Stomach (tissue), 9 donors: ENCODE measurements around the gene RHBDF1. TPM values are rescaled to one million over a fixed set of nuclear protein-coding genes. Genes with fewer than 3 reads are reported as not detected.

Experiments
- DNase-seq, 2 donors: peaks; one replicate each; pipeline versions ENCODE4 v3.0.0 to v3.0.0-alpha.2; 2013 to 2019
- H3K27ac ChIP-seq, 5 donors: fragments of 200-600 bp in 4 of 5; sonication (generic) in 4 of 5; one replicate each; pipeline ENCODE4 v1.5.1; 2013 to 2019; ENCODE audit warnings: mild to moderate bottlenecking in 1 of 5, moderate library complexity in 1 of 5
- H3K27me3 ChIP-seq, 3 donors: fragments of 200-600 bp; sonication (generic); one replicate each; pipeline ENCODE4 v1.5.1; 2017 to 2019; ENCODE audit warnings: mixed run types in 1 of 3
- H3K36me3 ChIP-seq, 4 donors: fragments of 200-600 bp; sonication (generic); 1 replicate in 3 of 4; 2 replicates in 1 of 4; pipeline ENCODE4 v1.5.1; 2016 to 2019
- H3K4me1 ChIP-seq, 4 donors: fragments of 200-600 bp; sonication (generic); one replicate each; pipeline ENCODE4 v1.5.1; 2016 to 2019
- H3K4me3 ChIP-seq, 4 donors: fragments of 200-600 bp; sonication (generic) in 3 of 4; one replicate each; pipeline ENCODE4 v1.5.1; 2016 to 2019; ENCODE audit warnings: mild to moderate bottlenecking in 1 of 4
- H3K9me3 ChIP-seq, 4 donors: fragments of 200-600 bp; sonication (generic); one replicate each; pipeline ENCODE4 v1.5.1; 2016 to 2019
- CTCF ChIP-seq, 7 experiments: fragments of 450-650 bp in 4 of 7; fragments of 200-600 bp in 3 of 7; sonication (generic) in 3 of 7; IDR thresholded peaks; one replicate each; pipeline ENCODE4 v1.5.1; 2016 to 2019; ENCODE audit warnings: antibody characterized with exemption in 7 of 7, control low read depth in 2 of 7, mild to moderate bottlenecking in 1 of 7
- EP300 ChIP-seq: sonication (generic); formaldehyde crosslinking; IDR thresholded peaks from one replicate; pipeline ENCODE4 v1.6.1; 2017; ENCODE audit warnings: antibody characterized with exemption
- POLR2A ChIP-seq, 4 donors: fragments of 450-650 bp; IDR thresholded peaks; one replicate each; pipeline ENCODE4 v1.6.1; 2016; ENCODE audit warnings: antibody characterized with exemption in 4 of 4, control low read depth in 2 of 4, mild to moderate bottlenecking in 1 of 4, moderate library complexity in 1 of 4
- POLR2AphosphoS5 ChIP-seq, 3 donors: sonication (generic); formaldehyde crosslinking; IDR thresholded peaks; one replicate each; pipeline ENCODE4 v1.6.1; 2016; ENCODE audit warnings: antibody characterized with exemption in 3 of 3
- WGBS, 5 donors: extraction: QIAGEN DNeasy Blood & Tissue Kit in 3 of 5; methylation state at CpG; one replicate each; pipeline versions ENCODE4 v1.1.5 to v1.1.7; 2013 to 2018; 5-methylcytosine and 5-hydroxymethylcytosine counted together
- intact Hi-C: fragments of 100-400 bp; cut with DNase I; formaldehyde crosslinking; loops from one replicate; pipeline ENCODE4 v1.15.1; 2023; ENCODE audit warnings: low total_unique reads
- polyA plus RNA-seq, 3 donors: library from polyadenylated mRNA; stranded (reverse); fragments of 200-250 nt; gene quantifications; one replicate each; pipeline ENCODE4 v1.2.3, GENCODE V29; 2013
- total RNA-seq, 5 donors: library from RNA; depleted of rRNA; stranded (reverse); fragments of >200 nt; gene quantifications; one replicate each; pipeline versions ENCODE4 v1.1.0 to v1.2.3, GENCODE V29; 2014 to 2016
- donor health status: healthy with polysubstance abuse.
- donor health status: Bipolar disorder and iron deficiency.
- donor health status: healthy.

RHBDF1 gene
- total and polyA plus RNA-seq, 8 donors, result 10.2 to 185 (median 28.9) TPM

DNA sequence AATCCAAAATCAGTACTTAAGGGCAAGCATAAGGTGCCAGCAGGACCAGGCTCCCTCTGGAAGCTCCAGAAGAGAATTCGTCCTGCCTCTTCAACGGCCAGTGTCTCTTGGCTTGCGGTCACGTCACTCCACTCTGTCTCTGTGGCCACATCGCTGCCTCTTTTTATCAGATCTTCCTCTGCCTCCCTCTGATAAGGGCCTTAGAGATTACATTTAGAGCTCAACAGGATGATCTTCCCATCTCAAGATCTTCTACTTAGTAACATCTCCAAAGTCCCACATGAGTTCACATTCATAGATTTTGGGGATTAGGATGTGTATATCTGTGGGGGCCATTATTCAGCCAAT lies 22.5 kb upstream of the RHBDF1 start:
- DNase-seq, result no peak
- no peak for TF ChIP-seq EP300
- TF ChIP-seq POLR2AphosphoS5 (IDR thresholded peaks at IDR 0.05), result no peak
- no peak for TF ChIP-seq POLR2A (IDR thresholded peaks at IDR 0.05)
- no peak for TF ChIP-seq CTCF (IDR thresholded peaks at IDR 0.05)
- 83 to 93% (median 91%) methylated on average over 5 of the region's 5 CpGs for WGBS, 5 donors

DNA sequence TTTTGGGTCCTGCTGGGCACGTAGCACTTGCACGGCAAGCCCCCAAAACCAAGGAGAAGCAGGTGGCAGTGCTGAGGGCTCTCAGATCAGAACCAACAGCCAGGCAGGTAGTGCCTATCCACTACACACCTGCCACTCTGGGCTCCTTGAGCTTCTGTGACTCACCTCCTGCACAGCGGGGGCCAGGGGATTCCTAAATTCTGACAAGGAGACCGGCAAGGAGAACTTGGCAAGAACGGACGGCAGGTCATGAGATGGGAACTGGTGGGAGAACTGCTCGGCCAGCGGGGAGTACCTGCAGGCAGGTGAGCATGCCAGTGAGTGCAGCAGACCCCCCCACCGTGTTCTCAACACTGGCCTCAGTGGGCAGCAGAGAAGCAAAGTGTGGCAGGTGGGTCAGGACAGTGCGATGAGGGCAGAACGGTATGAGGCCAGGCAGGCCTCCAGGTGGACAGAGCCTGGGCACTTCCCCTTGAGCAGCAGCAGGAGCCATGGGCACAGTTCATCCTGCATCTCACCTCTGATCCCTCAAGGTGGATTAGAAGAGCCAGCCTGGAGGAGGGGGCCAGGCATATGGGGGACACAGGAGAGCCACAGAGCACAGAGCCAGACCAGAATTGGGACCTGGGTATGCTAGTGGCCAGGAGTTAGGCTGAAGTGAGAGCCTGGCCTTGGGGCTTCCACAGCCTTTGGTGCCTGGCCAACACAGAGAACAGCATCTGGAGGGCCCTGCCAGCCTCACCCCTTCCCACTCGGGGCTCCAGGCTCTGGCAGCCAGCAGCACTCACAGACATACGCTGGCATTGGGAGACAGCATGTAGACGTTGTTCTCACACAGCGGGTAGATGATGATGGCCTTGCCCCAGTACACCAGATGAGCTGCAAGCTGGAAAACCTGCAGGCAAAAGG lies 20.3 kb upstream of the RHBDF1 start:
- TF ChIP-seq EP300 (no peak), CTCF (IDR thresholded peaks at IDR 0.05) (no peak), POLR2A (IDR thresholded peaks at IDR 0.05) (no peak), POLR2AphosphoS5 (IDR thresholded peaks at IDR 0.05) (no peak)
- intact Hi-C loops, result no loop called here

More for the DNA sequence above, 22.5 kb upstream of the RHBDF1 start:
- H3K27ac ChIP-seq, result no peak overlapping the region
- intact Hi-C loops, result no loop called here
- H3K4me1 ChIP-seq, result peaks cover 0 to 24% (median 13%) of the 10 kb centered on the region in 4 donors
- H3K27me3 ChIP-seq, result no peaks in the 10 kb centered on the region
- H3K4me3 ChIP-seq, result no peak overlapping the region
- peaks cover 8 to 43% (median 36%) of the 10 kb centered on the region in 4 donors for H3K36me3 ChIP-seq
- H3K9me3 ChIP-seq, result no peaks in the 10 kb centered on the region

DNA sequence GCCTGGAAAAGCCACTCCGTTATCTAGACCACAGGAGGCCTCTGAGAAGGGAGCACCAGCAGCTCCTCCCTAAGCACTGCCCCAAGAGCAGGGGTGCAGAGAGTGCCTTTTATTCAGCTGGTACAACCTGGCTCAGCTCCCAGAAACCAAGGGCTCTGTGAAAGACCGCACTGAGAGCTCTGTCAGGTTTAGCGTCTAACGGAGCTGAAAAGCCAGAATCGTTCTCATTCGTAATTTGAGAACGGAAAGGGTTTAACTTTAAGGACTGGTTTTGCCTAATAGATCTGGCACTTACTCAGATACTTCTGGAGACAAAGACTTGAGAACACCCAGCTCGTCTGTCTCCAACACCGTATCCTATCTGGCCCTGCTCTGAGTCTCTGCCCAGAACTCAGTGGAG lies 19.1 kb upstream of the RHBDF1 start:
- no peaks in the 10 kb centered on the region for H3K27me3 ChIP-seq
- H3K27ac ChIP-seq, result peak overlapping the region in 1 of 5 donors; percentile 35
- peaks cover 28 to 55% (median 53%) of the 10 kb centered on the region in 4 donors for H3K36me3 ChIP-seq
- no peak overlapping the region for H3K4me3 ChIP-seq
- peaks cover 0 to 14% (median 5%) of the 10 kb centered on the region in 4 donors for H3K4me1 ChIP-seq
- TF ChIP-seq POLR2AphosphoS5 (IDR thresholded peaks at IDR 0.05) (no peak), CTCF (IDR thresholded peaks at IDR 0.05) (no peak), POLR2A (IDR thresholded peaks at IDR 0.05) (no peak), EP300 (no peak)
- no peaks in the 10 kb centered on the region for H3K9me3 ChIP-seq
- 29 to 47% (median 35%) methylated on average over 9 of the region's 9 CpGs for WGBS, 5 donors
- intact Hi-C loops, result no loop called here
- DNase-seq, result peak; percentile 48 to 78

More for the DNA sequence above, 20.3 kb upstream of the RHBDF1 start:
- Histone ChIP-seq H3K4me1 (peaks cover 0 to 24% (median 13%) of the 10 kb centered on the region in 4 donors), H3K9me3 (no peaks in the 10 kb centered on the region), H3K27me3 (no peaks in the 10 kb centered on the region), H3K4me3 (no peak overlapping the region), H3K27ac (no peak overlapping the region), H3K36me3 (peaks cover 20 to 47% (median 44%) of the 10 kb centered on the region in 4 donors)
- no peak for DNase-seq
- whole genome bisulfite sequencing, 5 donors, result 85 to 91% (median 87%) methylated on average over 14 to 15 of the region's 15 CpGs

GRCh38 chr16:89391-90302 lies 17.2 kb upstream of the RHBDF1 start:
- Histone ChIP-seq H3K36me3 (peaks cover 45 to 73% (median 70%) of the 10 kb centered on the region in 4 donors), H3K27ac (no peak overlapping the region), H3K4me1 (peaks cover 14 to 27% (median 20%) of the 10 kb centered on the region in 4 donors), H3K4me3 (no peak overlapping the region), H3K9me3 (no peaks in the 10 kb centered on the region), H3K27me3 (no peaks in the 10 kb centered on the region)
- 92 to 95% (median 93%) methylated on average over 15 to 30 of the region's 30 CpGs for WGBS, 5 donors
- TF ChIP-seq POLR2AphosphoS5 (IDR thresholded peaks at IDR 0.05), result no peak
- TF ChIP-seq EP300, result no peak
- no peak for TF ChIP-seq POLR2A (IDR thresholded peaks at IDR 0.05)
- TF ChIP-seq CTCF (IDR thresholded peaks at IDR 0.05), result no peak
- no peak for DNase-seq
- intact Hi-C loops, result no loop called here
